A673 (cell line): ENCODE data around the gene CCDC57.

Experiments used
- CTCF ChIP-seq: fragments of 300-800, 200-600 bp; sonication (generic); conservative IDR thresholded peaks from 2 replicates; pipeline ENCODE4 v1.5.1; 2017; ENCODE audit warnings: low read depth, mild to moderate bottlenecking, antibody characterized with exemption, low read length, moderate library complexity, mixed read lengths
- EZH2 ChIP-seq: fragments of 200-600 bp; sonication (generic); IDR thresholded peaks from 2 replicates; pipeline ENCODE4 v1.6.1; 2017; ENCODE audit warnings: borderline replicate concordance, low read depth, mild to moderate bottlenecking, mixed read lengths, antibody characterized with exemption, low read length; ENCODE audit not compliant: poor library complexity, severe bottlenecking

DNA sequence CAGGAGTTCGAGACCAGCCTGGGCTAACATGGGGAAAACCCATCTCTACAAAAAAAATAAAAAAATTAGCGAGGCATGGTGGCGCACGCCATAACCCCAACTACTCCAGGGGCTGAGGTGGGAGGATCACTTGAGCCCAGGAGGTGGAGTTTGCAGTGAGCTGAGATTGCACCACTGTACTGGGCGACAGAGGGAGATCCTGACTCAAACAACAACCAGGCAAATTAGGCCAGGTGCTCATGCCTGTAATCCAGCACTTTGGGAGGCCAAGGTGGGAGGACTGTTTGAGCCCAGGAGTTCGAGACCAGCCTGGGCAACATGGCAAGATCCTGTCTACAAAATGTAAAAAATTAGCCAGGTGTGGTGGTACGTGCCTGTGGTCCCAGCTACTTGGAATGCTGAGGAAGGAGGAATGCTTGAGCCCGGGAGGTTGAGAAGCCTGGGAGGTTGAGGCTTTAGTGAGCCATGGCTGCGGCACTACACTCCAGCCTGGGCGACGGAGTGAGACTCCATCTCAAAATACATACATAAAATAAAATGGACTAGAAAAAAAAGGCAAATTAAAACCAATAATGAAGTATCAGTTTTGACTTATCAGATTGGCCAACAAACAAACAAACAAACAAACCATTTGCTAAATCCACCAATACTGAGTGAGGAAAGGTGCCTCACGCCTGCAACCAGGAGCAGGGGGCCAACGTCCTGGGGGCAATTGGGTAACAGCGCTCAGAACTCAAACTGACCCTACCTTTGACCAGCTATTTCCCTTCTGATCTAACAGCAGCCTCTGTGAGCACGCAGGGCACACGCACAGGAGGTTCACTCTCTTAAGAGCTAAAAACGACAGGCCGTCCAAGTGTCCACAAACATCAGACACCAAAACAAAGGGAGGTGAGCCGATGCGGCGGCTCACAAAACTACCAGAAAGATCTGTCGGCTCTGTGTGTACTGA, 95.2 kb downstream of the CCDC57 start:
- no peak for TF ChIP-seq CTCF
- no peak for TF ChIP-seq EZH2
